ENCODE results near the gene FLT1. TPM values are rescaled to one million over a fixed set of nuclear protein-coding genes. Genes with fewer than 3 reads are reported as not detected.

The FLT1 gene
- polyA plus RNA-seq, 1 donor (not counting 4 experiments of a cell fraction or from before 2014, with no cell fraction given), result 0.01 TPM

DNA sequence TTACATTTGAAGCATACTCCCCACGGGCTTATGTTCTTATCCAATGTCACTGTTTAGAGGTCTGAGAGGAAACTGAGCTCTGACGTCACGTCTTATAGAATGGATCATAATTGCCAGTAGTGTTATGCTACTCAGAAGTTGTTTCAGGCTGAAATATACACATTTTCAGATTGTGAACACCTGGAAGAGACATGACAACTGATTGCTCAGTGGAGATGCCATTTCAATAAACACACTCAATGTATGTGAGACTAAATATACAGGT, 17.3 kb downstream of the FLT1 start:
- H3K36me3 ChIP-seq (ENCODE audit: control insufficient read depth in 2 of 2, extremely low read depth in 1 of 2, insufficient read depth in 2 of 2, low read length in 2 of 2), result no peaks in the 10 kb centered on the region
- H3K4me1 ChIP-seq (ENCODE audit: control insufficient read depth, extremely low read depth, insufficient read depth, low read length), result peaks cover 3% of the 10 kb centered on the region
- no peak for TF ChIP-seq EZH2 (IDR thresholded peaks at IDR 0.05; ENCODE audit: low read length)
- TF ChIP-seq, protein P1, sequence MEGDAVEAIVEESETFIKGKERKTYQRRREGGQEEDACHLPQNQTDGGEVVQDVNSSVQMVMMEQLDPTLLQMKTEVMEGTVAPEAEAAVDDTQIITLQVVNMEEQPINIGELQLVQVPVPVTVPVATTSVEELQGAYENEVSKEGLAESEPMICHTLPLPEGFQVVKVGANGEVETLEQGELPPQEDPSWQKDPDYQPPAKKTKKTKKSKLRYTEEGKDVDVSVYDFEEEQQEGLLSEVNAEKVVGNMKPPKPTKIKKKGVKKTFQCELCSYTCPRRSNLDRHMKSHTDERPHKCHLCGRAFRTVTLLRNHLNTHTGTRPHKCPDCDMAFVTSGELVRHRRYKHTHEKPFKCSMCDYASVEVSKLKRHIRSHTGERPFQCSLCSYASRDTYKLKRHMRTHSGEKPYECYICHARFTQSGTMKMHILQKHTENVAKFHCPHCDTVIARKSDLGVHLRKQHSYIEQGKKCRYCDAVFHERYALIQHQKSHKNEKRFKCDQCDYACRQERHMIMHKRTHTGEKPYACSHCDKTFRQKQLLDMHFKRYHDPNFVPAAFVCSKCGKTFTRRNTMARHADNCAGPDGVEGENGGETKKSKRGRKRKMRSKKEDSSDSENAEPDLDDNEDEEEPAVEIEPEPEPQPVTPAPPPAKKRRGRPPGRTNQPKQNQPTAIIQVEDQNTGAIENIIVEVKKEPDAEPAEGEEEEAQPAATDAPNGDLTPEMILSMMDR (optimal IDR thresholded peaks at IDR 0.05 in 1 of 3, IDR thresholded peaks at IDR 0.05 in 1 of 3, conservative IDR thresholded peaks at IDR 0.05 in 1 of 3; ENCODE audit: extremely low read depth in 1 of 3, insufficient read depth in 2 of 3, low read length in 3 of 3), result no peak
- no peaks in the 10 kb centered on the region for H3K79me2 ChIP-seq (ENCODE audit: control insufficient read depth, insufficient read depth, low read length)
- no peaks in the 10 kb centered on the region for H3K9me1 ChIP-seq (ENCODE audit: control insufficient read depth, extremely low read depth, insufficient read depth, low read length)
- no peak overlapping the region for H3K9ac ChIP-seq (ENCODE audit: control insufficient read depth, extremely low read depth, insufficient read depth, low read length)
- H3K4me2 ChIP-seq (ENCODE audit: control insufficient read depth, extremely low read depth, insufficient read depth, low read depth, low read length), result no peak overlapping the region
- peaks cover 3% of the 10 kb centered on the region for H3K27me3 ChIP-seq (ENCODE audit: control insufficient read depth, extremely low read depth, insufficient read depth, low read length)
- H4K20me1 ChIP-seq (ENCODE audit: control insufficient read depth, extremely low read depth, insufficient read depth, low read length), result no peaks in the 10 kb centered on the region
- DNase-seq (ENCODE audit: low read depth, low spot score) (no peak), FAIRE-seq (no peak)
- no peak overlapping the region for H3K4me3 ChIP-seq (ENCODE audit: control insufficient read depth in 2 of 3, extremely low read depth in 1 of 3, insufficient read depth in 2 of 3, low read depth in 1 of 3, low read length in 3 of 3)
- no peaks in the 10 kb centered on the region for H3K9me3 ChIP-seq (ENCODE audit: control insufficient read depth, low read depth, low read length)
- dilution Hi-C loops (cut with MboI; ENCODE audit: extremely low pct_ligation_motif_present, low sequenced_read_pairs), result no loop called here
- H3K27ac ChIP-seq (ENCODE audit: control insufficient read depth, insufficient read depth, low read length), result no peak overlapping the region
- no peak overlapping the region for H2AFZ ChIP-seq (ENCODE audit: control insufficient read depth, low read length)

DNA sequence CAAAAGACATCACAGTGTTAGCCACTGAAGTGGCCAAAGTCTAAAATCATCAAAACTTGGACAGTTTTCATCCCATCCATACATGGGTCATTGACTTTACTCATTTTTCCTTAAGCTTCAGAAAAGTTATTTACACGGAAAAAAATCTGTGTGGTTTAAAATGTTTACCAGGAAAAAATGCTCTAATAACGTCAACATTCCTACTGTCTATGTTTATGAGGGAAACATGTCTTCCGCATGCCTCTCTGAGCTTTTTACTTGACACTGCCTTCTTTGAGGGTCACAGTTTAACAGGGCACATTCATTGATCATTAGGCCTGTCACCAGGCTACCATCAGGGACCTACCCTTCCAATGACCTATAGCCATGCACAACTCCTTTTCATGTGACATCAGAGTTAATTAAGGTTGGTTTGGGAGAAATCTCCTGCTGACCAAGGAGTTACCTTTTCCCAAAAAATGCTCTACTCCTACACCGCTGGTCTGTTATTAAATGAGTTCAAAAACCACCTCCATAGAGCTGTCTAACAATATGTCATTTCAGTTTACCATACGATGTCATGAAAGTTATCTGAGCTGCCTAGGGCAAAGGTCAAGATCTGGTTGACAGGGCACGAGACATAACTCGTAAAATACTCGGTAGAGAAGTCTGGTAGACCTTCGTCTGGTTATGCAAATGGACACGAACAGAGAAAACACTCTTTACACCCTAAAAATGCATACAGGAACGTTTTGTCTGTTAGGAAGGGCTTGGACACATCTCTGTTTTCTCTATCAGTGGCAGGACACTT, 17.8 kb downstream of the FLT1 start:
- Histone ChIP-seq H3K27ac (ENCODE audit: control insufficient read depth, insufficient read depth, low read length) (no peak overlapping the region), H3K79me2 (ENCODE audit: control insufficient read depth, insufficient read depth, low read length) (no peaks in the 10 kb centered on the region), H3K4me2 (ENCODE audit: control insufficient read depth, extremely low read depth, insufficient read depth, low read depth, low read length) (no peak overlapping the region), H4K20me1 (ENCODE audit: control insufficient read depth, extremely low read depth, insufficient read depth, low read length) (no peaks in the 10 kb centered on the region), H2AFZ (ENCODE audit: control insufficient read depth, low read length) (no peak overlapping the region), H3K27me3 (ENCODE audit: control insufficient read depth, extremely low read depth, insufficient read depth, low read length) (peaks cover 3% of the 10 kb centered on the region), H3K36me3 (ENCODE audit: control insufficient read depth in 2 of 2, extremely low read depth in 1 of 2, insufficient read depth in 2 of 2, low read length in 2 of 2) (no peaks in the 10 kb centered on the region), H3K4me1 (ENCODE audit: control insufficient read depth, extremely low read depth, insufficient read depth, low read length) (peaks cover 3% of the 10 kb centered on the region), H3K4me3 (ENCODE audit: control insufficient read depth in 2 of 3, extremely low read depth in 1 of 3, insufficient read depth in 2 of 3, low read depth in 1 of 3, low read length in 3 of 3) (no peak overlapping the region), H3K9me3 (ENCODE audit: control insufficient read depth, low read depth, low read length) (no peaks in the 10 kb centered on the region), H3K9me1 (ENCODE audit: control insufficient read depth, extremely low read depth, insufficient read depth, low read length) (no peaks in the 10 kb centered on the region), H3K9ac (ENCODE audit: control insufficient read depth, extremely low read depth, insufficient read depth, low read length) (no peak overlapping the region)
- FAIRE-seq (no peak), DNase-seq (ENCODE audit: low read depth, low spot score) (no peak)
- TF ChIP-seq EZH2 (IDR thresholded peaks at IDR 0.05; ENCODE audit: low read length), result no peak
- TF ChIP-seq, protein P1 (optimal IDR thresholded peaks at IDR 0.05 in 1 of 3, IDR thresholded peaks at IDR 0.05 in 1 of 3, conservative IDR thresholded peaks at IDR 0.05 in 1 of 3; ENCODE audit: extremely low read depth in 1 of 3, insufficient read depth in 2 of 3, low read length in 3 of 3), result no peak
- dilution Hi-C loops (cut with MboI; ENCODE audit: extremely low pct_ligation_motif_present, low sequenced_read_pairs), result no loop called here
